ENCODE measurements around the gene DOP1B. TPM values are rescaled to one million over a fixed set of nuclear protein-coding genes. Genes with fewer than 3 reads are reported as not detected.

DOP1B gene
- total and polyA plus RNA-seq, 10 donors = 2.9 to 29.2 (median 21.9) TPM

DNA sequence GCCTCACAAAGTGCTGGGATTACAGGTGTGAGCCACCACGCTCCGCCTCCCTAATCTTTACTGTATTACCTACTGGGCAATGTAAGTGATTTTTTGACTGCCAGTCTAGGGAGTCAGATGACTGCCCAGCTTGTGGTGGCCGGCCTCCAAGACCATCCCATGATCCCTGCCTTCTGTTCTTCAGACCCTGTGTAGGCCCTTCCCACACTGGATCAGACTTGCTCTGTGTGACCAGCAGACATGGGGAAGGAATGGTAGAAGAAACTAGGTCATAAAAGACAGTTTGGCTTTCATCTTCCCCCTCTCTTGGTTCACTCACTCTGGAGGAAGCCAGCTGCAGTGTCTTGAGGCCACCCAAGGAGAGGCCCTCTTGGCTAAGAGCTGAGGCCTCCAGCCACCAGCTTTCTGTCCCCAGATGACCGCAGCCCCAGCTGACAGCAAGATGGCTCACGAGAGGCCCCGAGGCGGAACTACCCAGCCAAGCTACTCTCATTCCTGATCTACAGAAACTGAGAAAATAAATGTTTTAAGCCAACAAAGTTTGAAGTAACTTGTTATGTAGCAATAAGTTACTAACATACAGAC lies 36.2 kb upstream of the DOP1B start:
- 77 to 92% (median 82%) methylated on average over 7 of the region's 7 CpGs for WGBS, 5 donors
- Histone ChIP-seq H3K27ac (peak overlapping the region in 2 of 8 donors; percentile 15 to 20), H3K36me3 (no peaks in the 10 kb centered on the region), H3K9me3 (no peaks in the 10 kb centered on the region), H3K4me1 (peaks cover 0 to 6% (median 2%) of the 10 kb centered on the region in 6 donors), H3K4me3 (no peak overlapping the region), H3K27me3 (replicated peaks in 1 of 7) (no peaks in the 10 kb centered on the region)
- TF ChIP-seq POLR2A (IDR thresholded peaks at IDR 0.05) = no peak
- TF ChIP-seq, protein P1, sequence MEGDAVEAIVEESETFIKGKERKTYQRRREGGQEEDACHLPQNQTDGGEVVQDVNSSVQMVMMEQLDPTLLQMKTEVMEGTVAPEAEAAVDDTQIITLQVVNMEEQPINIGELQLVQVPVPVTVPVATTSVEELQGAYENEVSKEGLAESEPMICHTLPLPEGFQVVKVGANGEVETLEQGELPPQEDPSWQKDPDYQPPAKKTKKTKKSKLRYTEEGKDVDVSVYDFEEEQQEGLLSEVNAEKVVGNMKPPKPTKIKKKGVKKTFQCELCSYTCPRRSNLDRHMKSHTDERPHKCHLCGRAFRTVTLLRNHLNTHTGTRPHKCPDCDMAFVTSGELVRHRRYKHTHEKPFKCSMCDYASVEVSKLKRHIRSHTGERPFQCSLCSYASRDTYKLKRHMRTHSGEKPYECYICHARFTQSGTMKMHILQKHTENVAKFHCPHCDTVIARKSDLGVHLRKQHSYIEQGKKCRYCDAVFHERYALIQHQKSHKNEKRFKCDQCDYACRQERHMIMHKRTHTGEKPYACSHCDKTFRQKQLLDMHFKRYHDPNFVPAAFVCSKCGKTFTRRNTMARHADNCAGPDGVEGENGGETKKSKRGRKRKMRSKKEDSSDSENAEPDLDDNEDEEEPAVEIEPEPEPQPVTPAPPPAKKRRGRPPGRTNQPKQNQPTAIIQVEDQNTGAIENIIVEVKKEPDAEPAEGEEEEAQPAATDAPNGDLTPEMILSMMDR (IDR thresholded peaks at IDR 0.05 in 8 of 11, conservative IDR thresholded peaks at IDR 0.05 in 3 of 11) = no peak
- no peak for TF ChIP-seq POLR2AphosphoS5 (IDR thresholded peaks at IDR 0.05)
- intact Hi-C loops (cut with DNase I; ENCODE audit: low total_unique reads) = no loop called here
- no peak for DNase-seq

GRCh38 chr21:36122977-36123376 lies 33.6 kb upstream of the DOP1B start:
- 53 to 73% (median 61%) methylated on average over 4 of the region's 4 CpGs for WGBS, 5 donors
- Histone ChIP-seq H3K36me3 (no peaks in the 10 kb centered on the region), H3K27ac (no peak overlapping the region), H3K4me3 (no peak overlapping the region), H3K4me1 (peaks cover 0 to 13% (median 3%) of the 10 kb centered on the region in 6 donors), H3K9me3 (no peaks in the 10 kb centered on the region), H3K27me3 (replicated peaks in 1 of 7) (no peaks in the 10 kb centered on the region)
- intact Hi-C loops (cut with DNase I; ENCODE audit: low total_unique reads) = no loop called here
- DNase-seq = no peak
- TF ChIP-seq, protein P1 (IDR thresholded peaks at IDR 0.05 in 8 of 11, conservative IDR thresholded peaks at IDR 0.05 in 3 of 11) = peak in 7 of 11 experiments; percentile 11 to 47 (median 33)
- TF ChIP-seq POLR2AphosphoS5 (IDR thresholded peaks at IDR 0.05) = no peak

- 55 to 94% (median 90%) methylated on average over 2 of the region's 2 CpGs for WGBS, 5 donors
- DNase-seq = no peak
- Histone ChIP-seq H3K36me3 (no peaks in the 10 kb centered on the region), H3K4me3 (no peak overlapping the region), H3K27me3 (replicated peaks in 1 of 7) (no peaks in the 10 kb centered on the region), H3K9me3 (no peaks in the 10 kb centered on the region), H3K27ac (no peak overlapping the region), H3K4me1 (peaks cover 0 to 16% (median 3%) of the 10 kb centered on the region in 6 donors)
- intact Hi-C loops (cut with DNase I; ENCODE audit: low total_unique reads) = no loop called here
- TF ChIP-seq, protein P1 (IDR thresholded peaks at IDR 0.05 in 8 of 11, conservative IDR thresholded peaks at IDR 0.05 in 3 of 11) = no peak
- TF ChIP-seq POLR2A (IDR thresholded peaks at IDR 0.05) (no peak), POLR2AphosphoS5 (IDR thresholded peaks at IDR 0.05) (no peak)
Measured at GRCh38 chr21:36124395-36124794, 32.2 kb upstream of the DOP1B start.

- Histone ChIP-seq H3K9me3 (no peaks in the 10 kb centered on the region), H3K27me3 (replicated peaks in 1 of 7) (no peaks in the 10 kb centered on the region), H3K4me3 (no peak overlapping the region), H3K4me1 (peaks cover 0 to 25% (median 5%) of the 10 kb centered on the region in 6 donors), H3K27ac (peak overlapping the region in 1 of 8 donors; percentile 37), H3K36me3 (no peaks in the 10 kb centered on the region)
- intact Hi-C loops (cut with DNase I; ENCODE audit: low total_unique reads) = no loop called here
- no peak for DNase-seq
- TF ChIP-seq POLR2AphosphoS5 (IDR thresholded peaks at IDR 0.05) = no peak
- TF ChIP-seq, protein P1 (IDR thresholded peaks at IDR 0.05 in 8 of 11, conservative IDR thresholded peaks at IDR 0.05 in 3 of 11) = peak; percentile 63 to 92 (median 86)
- TF ChIP-seq POLR2A (IDR thresholded peaks at IDR 0.05) = no peak
- WGBS, 5 donors = 23 to 40% (median 35%) methylated on average over 9 of the region's 9 CpGs
Measured at GRCh38 chr21:36125512-36126207, 31.0 kb upstream of the DOP1B start.

Measured in spleen (tissue), 11 donors.